ENCODE data around the gene SH2D4B. TPM values are rescaled to one million over a fixed set of nuclear protein-coding genes. Genes with fewer than 3 reads are reported as not detected.

Gene SH2D4B
- total RNA-seq, 1 experiment from 2014 or later = 0.07 TPM

GRCh38 chr10:80581469-80581835 is 43.8 kb downstream of the SH2D4B start:
- Histone ChIP-seq H3K27me3 (ENCODE audit: insufficient read depth, low read length) (no peaks in the 10 kb centered on the region), H3K23me2 (ENCODE audit: insufficient read length, low read depth, low read length, poor library complexity, severe bottlenecking) (no peaks in the 10 kb centered on the region), H3K79me2 (ENCODE audit: insufficient read depth, low read length) (no peaks in the 10 kb centered on the region), H2AFZ (ENCODE audit: low read length) (no peak overlapping the region), H3K4ac (ENCODE audit: low read depth, low read length) (no peak overlapping the region), H4K91ac (ENCODE audit: insufficient read length, low read depth, low read length) (no peak overlapping the region), H3K14ac (ENCODE audit: insufficient read depth, low read length) (no peak overlapping the region), H4K5ac (ENCODE audit: insufficient read length, low read depth, low read length) (peak overlapping the region; percentile 41), H3K56ac (ENCODE audit: insufficient read length, low read depth, low read length) (no peak overlapping the region), H3K4me1 (ENCODE audit: insufficient read depth, low read length) (no peaks in the 10 kb centered on the region; the same call in 1 of the 2 replicates), H3K18ac (ENCODE audit: insufficient read length, low read depth, low read length) (no peak overlapping the region), H2BK5ac (ENCODE audit: insufficient read length, low read length) (no peak overlapping the region), H3K79me1 (ENCODE audit: insufficient read depth, low read depth, low read length, poor library complexity, severe bottlenecking) (no peaks in the 10 kb centered on the region), H4K20me1 (ENCODE audit: control insufficient read depth, insufficient read depth, insufficient read length) (no peaks in the 10 kb centered on the region), H3K9ac (ENCODE audit: extremely low read depth, insufficient read length, low read length) (no peak overlapping the region), H3K4me2 (ENCODE audit: insufficient read depth, insufficient read length, low read length) (no peak overlapping the region), H3K9me3 (ENCODE audit: control insufficient read depth, low read depth, low read length) (no peaks in the 10 kb centered on the region), H3K23ac (ENCODE audit: insufficient read length, low read depth, low read length) (no peak overlapping the region), H2BK15ac (ENCODE audit: low read depth, low read length) (no peak overlapping the region), H2BK120ac (ENCODE audit: low read depth, low read length, poor library complexity, severe bottlenecking) (no peak overlapping the region), H3T11ph (ENCODE audit: low read length) (no peak overlapping the region), H2BK20ac (ENCODE audit: low read depth, low read length, poor library complexity, severe bottlenecking) (no peak overlapping the region), H2AK5ac (ENCODE audit: insufficient read length, low read length) (no peak overlapping the region), H4K8ac (replicated peaks; ENCODE audit: insufficient read length, low read depth, low read length) (no peak overlapping the region), H2BK12ac (ENCODE audit: insufficient read length, low read depth, low read length) (no peak overlapping the region), H3K27ac (ENCODE audit: insufficient read length, low read depth, low read length) (no peak overlapping the region)
- TF ChIP-seq CTCF (conservative IDR thresholded peaks at IDR 0.05) = no peak
- Mint-ChIP-seq H3K9me3 (peaks cover 4 to 5% of the 10 kb centered on the region in 2 experiments; a peak in 4 of 5 replicates), H3K4me3 (no peak overlapping the region), H3K4me1 (peaks cover 0 to 3% of the 10 kb centered on the region in 2 experiments; a peak in 2 of 4 replicates), H3K36me3 (ENCODE audit: insufficient read depth in 1 of 3, low read depth in 3 of 3) (peaks cover 0 to 2% (median 0%) of the 10 kb centered on the region in 3 experiments; a peak in 2 of 7 replicates), H3K27ac (no peak overlapping the region), H3K27me3 (ENCODE audit: low read depth) (peaks cover 7% of the 10 kb centered on the region; the same call in 1 of the 2 replicates)
- no peak for DNase-seq
- WGBS (ENCODE audit: extremely low coverage, insufficient read length, low lambda C conversion rate) = no CpG with 5 or more reads among the region's 5 CpGs
